HepG2 (cell line): ENCODE results near the gene PDP2. TPM values are rescaled to one million over a fixed set of nuclear protein-coding genes. Genes with fewer than 3 reads are reported as not detected.

Experiments
- DRAP1 ChIP-seq: IDR thresholded peaks from 2 replicates; pipeline ENCODE4 v1.6.1; 2016; ENCODE audit warnings: missing genetic modification reagents, missing compliant biosample characterization
- ETS1 ChIP-seq: sonication (generic); formaldehyde crosslinking; IDR thresholded peaks from 2 replicates; pipeline ENCODE4 v1.4.0; 2020; ENCODE audit warnings: missing genetic modification reagents
- FOXO1 ChIP-seq: sonication (generic); formaldehyde crosslinking; IDR thresholded peaks from 2 replicates; pipeline ENCODE4 v1.4.0; 2020; ENCODE audit warnings: missing genetic modification reagents
- GATAD2A ChIP-seq: IDR thresholded peaks from 2 replicates; pipeline ENCODE4 v1.6.1; 2016
- HNF4A ChIP-seq: sonication (generic); formaldehyde crosslinking; IDR thresholded peaks from 2 replicates; pipeline ENCODE4 v1.4.0; 2020; ENCODE audit warnings: missing genetic modification reagents
- KDM2A ChIP-seq: sonication (generic); formaldehyde crosslinking; IDR thresholded peaks from 2 replicates; pipeline ENCODE4 v1.4.0; 2020; ENCODE audit warnings: low read depth, missing genetic modification reagents, borderline replicate concordance
- MAX ChIP-seq: IDR thresholded peaks from 2 replicates; pipeline ENCODE4 v1.6.1; 2012; ENCODE audit warnings: inconsistent platforms
- MTA1 ChIP-seq: sonication (generic); formaldehyde crosslinking; IDR thresholded peaks from 2 replicates; pipeline ENCODE4 v1.4.0; 2020; ENCODE audit warnings: missing genetic modification reagents, mild to moderate bottlenecking, borderline replicate concordance
- NFKB2 ChIP-seq: sonication (generic); formaldehyde crosslinking; IDR thresholded peaks from 2 replicates; pipeline ENCODE4 v1.4.0; 2020; ENCODE audit warnings: missing genetic modification reagents, borderline replicate concordance
- PHF8 ChIP-seq: sonication (generic); formaldehyde crosslinking; IDR thresholded peaks from 2 replicates; pipeline ENCODE4 v1.5.0; 2020; ENCODE audit warnings: missing genetic modification reagents
- TAF15 ChIP-seq: fragments of 200-400 bp; formaldehyde crosslinking; IDR thresholded peaks from one replicate; pipeline ENCODE4 v1.6.1; 2018; ENCODE audit warnings: mild to moderate bottlenecking, low read depth, low read length; ENCODE audit not compliant: poor library complexity, severe bottlenecking
- TMF1 ChIP-seq: sonication (generic); formaldehyde crosslinking; IDR thresholded peaks from 2 replicates; pipeline ENCODE4 v1.8.1; 2022; ENCODE audit warnings: low read depth, missing genetic modification reagents
- UBTF ChIP-seq: sonication (generic); formaldehyde crosslinking; IDR thresholded peaks from 2 replicates; pipeline ENCODE4 v1.4.0; 2020; ENCODE audit warnings: mild to moderate bottlenecking, missing genetic modification reagents
- ZNF160 ChIP-seq: sonication (generic); formaldehyde crosslinking; IDR thresholded peaks from 2 replicates; pipeline ENCODE4 v1.8.0; 2022; ENCODE audit warnings: mild to moderate bottlenecking, inconsistent platforms, missing genetic modification reagents
- ZNF326 ChIP-seq: sonication (generic); formaldehyde crosslinking; IDR thresholded peaks from 2 replicates; pipeline ENCODE4 v1.4.0; 2020; ENCODE audit warnings: missing genetic modification reagents, borderline replicate concordance
- ZNF350 ChIP-seq: sonication (generic); formaldehyde crosslinking; IDR thresholded peaks from 2 replicates; pipeline ENCODE4 v1.4.0; 2020; ENCODE audit warnings: mild to moderate bottlenecking, low read depth, missing genetic modification reagents, borderline replicate concordance
- ZNF513 ChIP-seq: sonication (generic); formaldehyde crosslinking; conservative IDR thresholded peaks from 2 replicates; pipeline ENCODE4 v1.5.0; 2020; ENCODE audit warnings: missing genetic modification reagents
- ZNF614 ChIP-seq: IDR thresholded peaks from 2 replicates; pipeline ENCODE4 v1.6.1; 2018; ENCODE audit warnings: missing biosample characterization, missing genetic modification reagents, inconsistent platforms, borderline replicate concordance
- ZNF672 ChIP-seq: sonication (generic); formaldehyde crosslinking; IDR thresholded peaks from 2 replicates; pipeline ENCODE4 v1.8.1; 2022; ENCODE audit warnings: missing genetic modification reagents
- ZNF710 ChIP-seq: sonication (generic); formaldehyde crosslinking; IDR thresholded peaks from 2 replicates; pipeline ENCODE4 v1.5.0; 2020; ENCODE audit warnings: mild to moderate bottlenecking, missing genetic modification reagents, borderline replicate concordance
- ZNF850 ChIP-seq: sonication (generic); formaldehyde crosslinking; conservative IDR thresholded peaks from 2 replicates; pipeline ENCODE4 v1.9.0; 2021; ENCODE audit warnings: mild to moderate bottlenecking, missing genetic modification reagents
- polyA plus RNA-seq, 8 experiments: library from polyadenylated mRNA; depleted of rRNA in 3 of 8; stranded (reverse) in 7 of 8; unstranded in 1 of 8; fragments of >200 nt; fragmentation: Illumina TruSeq in 4 of 8; extraction: Trizol in 4 of 8; gene quantifications; 2 replicates each; pipeline versions ENCODE4 v1.2.1 to v1.2.3, GENCODE V29; 2011 to 2016; ENCODE audit warnings: low read depth in 4 of 8, missing spikeins in 1 of 8, mixed read lengths in 1 of 8; ENCODE audit not compliant: insufficient read depth in 1 of 8
- total RNA-seq, 5 experiments: library from RNA; depleted of rRNA; stranded (reverse); fragments of >200 nt; fragmentation: Illumina TruSeq; extraction: Trizol; gene quantifications; 2 replicates each; pipeline ENCODE4 v1.2.3, GENCODE V29; 2016; ENCODE audit warnings: low read depth in 1 of 5

Gene PDP2
- total and polyA plus RNA-seq, 2 of the 13 experiments (the other 11 are each of a cell fraction or from before 2014, with no cell fraction given) = 12.8 to 15.8 TPM

GRCh38 chr16:66935314-66936011, 55.1 kb downstream of the PDP2 start, which contains the start of gene CES2 (continued):
- TF ChIP-seq ZNF710 (CRISPR knock-in tag) (peak; percentile 40; the same call in 1 of the 2 replicates), ZNF513 (no peak), TAF15 (peak; percentile 60), PHF8 (CRISPR knock-in tag) (peak; percentile 76), ETS1 (CRISPR knock-in tag) (no peak; the same call in 1 of the 2 replicates), ZNF614 (CRISPR knock-in tag) (peak; percentile 69; the same call in 1 of the 2 replicates), GATAD2A (CRISPR knock-in tag) (peak; percentile 84), FOXO1 (CRISPR knock-in tag) (0 out of 2 replicates have a peak, but pooled peaks have one; percentile 16), MTA1 (CRISPR knock-in tag) (peak; percentile 83; the same call in 1 of the 2 replicates), ZNF850 (CRISPR knock-in tag) (no peak), UBTF (CRISPR knock-in tag) (peak; percentile 96), MAX (peak; percentile 87), DRAP1 (CRISPR knock-in tag) (peak; percentile 77), HNF4A (CRISPR knock-in tag) (peak; percentile 95), ZNF350 (peak; percentile 75; the same call in 1 of the 2 replicates), NFKB2 (CRISPR knock-in tag) (peak; percentile 65; the same call in 1 of the 2 replicates), ZNF160 (CRISPR knock-in tag) (peak; percentile 95), KDM2A (CRISPR knock-in tag) (peak; percentile 89), ZNF326 (CRISPR knock-in tag) (no peak), TMF1 (peak; percentile 92), ZNF672 (peak; percentile 90; the same call in 1 of the 2 replicates)
